Endothelial cell of umbilical vein (primary cell): ENCODE results near the gene HOXC13. TPM values are rescaled to one million over a fixed set of nuclear protein-coding genes. Genes with fewer than 3 reads are reported as not detected.

Experiments used
- BruUV-seq: library from RNA; stranded (reverse); fragments of 400-500 nt; replicated peaks from 2 replicates; lab custom pipeline; 2021; lab: Mats Ljungman, UMichigan
- CTCF ChIA-PET: fragments of 300-600, 350-600 bp; sonication (Branson Sonifier 250); formaldehyde crosslinking; loops from one replicate; lab custom pipeline; 2021; ENCODE audit warnings: antibody characterized with exemption, inconsistent platforms; lab: Charles Lee
- POLR2A ChIA-PET: fragments of 300-600, 350-600 bp; sonication (Branson Sonifier 250); formaldehyde crosslinking; loops from one replicate; lab custom pipeline; 2021; ENCODE audit warnings: antibody characterized with exemption, inconsistent platforms; lab: Charles Lee
- DNase-seq: peaks from one replicate; pipeline ENCODE4 v3.0.0-alpha.2; 2011; ENCODE audit warnings: low read depth, low spot score
- FAIRE-seq: peaks from 2 replicates; lab custom pipeline; 2011; peaks lifted over from hg19 to GRCh38; lab: Jason Lieb, UNC
- H2AFZ ChIP-seq: 2 replicates; pipeline ENCODE4 v1.6.0; 2012; ENCODE audit warnings: low read depth, low read length, control low read depth, inconsistent platforms
- H3K27ac ChIP-seq: 2 replicates; pipeline ENCODE4 v1.5.1; 2011; ENCODE audit warnings: low read depth, mild to moderate bottlenecking, control low read depth, low read length, moderate library complexity; ENCODE audit not compliant: insufficient read depth
- H3K27me3 ChIP-seq, 2 experiments: 2 replicates each; pipeline versions ENCODE4 v1.6.0 to v1.6.1; 2011; ENCODE audit warnings: low read length in 2 of 2, mixed read lengths in 1 of 2; ENCODE audit not compliant: control insufficient read depth in 2 of 2, insufficient read depth in 2 of 2
- H3K36me3 ChIP-seq, 2 experiments: 2 replicates in 1 of 2; 3 replicates in 1 of 2; pipeline ENCODE4 v1.5.1; 2011; ENCODE audit warnings: low read length in 2 of 2, mild to moderate bottlenecking in 1 of 2, moderate library complexity in 1 of 2; ENCODE audit not compliant: control insufficient read depth in 2 of 2, insufficient read depth in 2 of 2; ENCODE audit errors: extremely low read depth in 1 of 2
- H3K4me1 ChIP-seq: 3 replicates; pipeline ENCODE4 v1.5.1; 2011; ENCODE audit warnings: mild to moderate bottlenecking, low read length; ENCODE audit not compliant: control insufficient read depth, insufficient read depth; ENCODE audit errors: extremely low read depth
- H3K4me2 ChIP-seq: 2 replicates; pipeline ENCODE4 v1.6.1; 2011; ENCODE audit warnings: low read length, control low read depth, mixed read lengths; ENCODE audit not compliant: insufficient read depth
- H3K4me3 ChIP-seq, 3 experiments: fragments of 200-600 bp in 1 of 3; sonication (generic), shearing (Covaris generic) in 1 of 3; replicated peaks in 1 of 3; 2 replicates each; pipeline ENCODE4 v1.5.1; 2011 to 2016; ENCODE audit warnings: control low read depth in 3 of 3, low read length in 3 of 3, mild to moderate bottlenecking in 2 of 3, inconsistent platforms in 1 of 3, low read depth in 1 of 3, moderate library complexity in 1 of 3; ENCODE audit not compliant: insufficient read depth in 1 of 3
- H3K79me2 ChIP-seq: 2 replicates; pipeline ENCODE4 v1.6.0; 2012; ENCODE audit warnings: low read length, inconsistent platforms; ENCODE audit not compliant: control insufficient read depth, insufficient read depth
- H3K9ac ChIP-seq: replicated peaks from 2 replicates; pipeline ENCODE3; 2011; ENCODE audit warnings: low read length, control low read depth; ENCODE audit not compliant: insufficient read depth; ENCODE audit errors: extremely low read depth
- H3K9me1 ChIP-seq: replicated peaks from 3 replicates; pipeline ENCODE4 v1.6.0; 2011; ENCODE audit warnings: mild to moderate bottlenecking, low read length; ENCODE audit not compliant: control insufficient read depth, insufficient read depth; ENCODE audit errors: extremely low read depth
- H3K9me3 ChIP-seq: replicated peaks from 2 replicates; pipeline ENCODE4 v1.5.1; 2012; ENCODE audit warnings: low read length, inconsistent platforms; ENCODE audit not compliant: control insufficient read depth, insufficient read depth
- H4K20me1 ChIP-seq: replicated peaks from 2 replicates; pipeline ENCODE3; 2011; ENCODE audit warnings: mild to moderate bottlenecking, low read length; ENCODE audit not compliant: control insufficient read depth, insufficient read depth; ENCODE audit errors: extremely low read depth
- EZH2 ChIP-seq: IDR thresholded peaks from 2 replicates; pipeline ENCODE4 v1.6.1; 2012; ENCODE audit warnings: borderline replicate concordance, low read depth, mild to moderate bottlenecking, moderate library complexity, low read length, inconsistent platforms; ENCODE audit not compliant: severe bottlenecking
- FOS ChIP-seq: IDR thresholded peaks from 2 replicates; pipeline ENCODE4 v1.6.1; 2011; ENCODE audit warnings: mild to moderate bottlenecking, low read length, moderate library complexity, borderline replicate concordance; ENCODE audit not compliant: insufficient read depth
- POLR2A ChIP-seq: IDR thresholded peaks from 2 replicates; pipeline ENCODE4 v1.6.1; 2012; ENCODE audit warnings: low read depth, mild to moderate bottlenecking, control low read depth, low read length
- dilution Hi-C: fragments of 300-500 bp; cut with MboI; formaldehyde crosslinking; loops from one replicate; pipeline ENCODE4 v1.15.0; 2019; ENCODE audit warnings: low sequenced_read_pairs; ENCODE audit not compliant: extremely low pct_ligation_motif_present
- intact Hi-C: fragments of 100-400 bp; cut with micrococcal nuclease; formaldehyde crosslinking; loops from one replicate; pipeline ENCODE4 v1.10.0; 2022
- polyA plus RNA-seq, 4 experiments: library from polyadenylated mRNA; depleted of rRNA in 3 of 4; stranded (reverse) in 3 of 4; unstranded in 1 of 4; fragments of >200 nt; gene quantifications; 2 replicates each; pipeline versions ENCODE4 v1.2.1 to v1.2.3, GENCODE V29; 2011 to 2012; ENCODE audit warnings: missing spikeins in 1 of 4
- total RNA-seq: library from RNA; stranded (reverse); gene quantifications from 2 replicates; pipeline ENCODE4 v1.2.3, GENCODE V29; 2021
- TF ChIP-seq, protein P1 (sequence below): IDR thresholded peaks from 2 replicates; pipeline ENCODE4 v1.6.1; 2011; ENCODE audit not compliant: insufficient read depth, insufficient read length
- TF ChIP-seq, protein P2 (sequence below), 2 donors: IDR thresholded peaks; 1 replicate in 1 of 2; 2 replicates in 1 of 2; pipeline ENCODE4 v1.5.1; 2011; ENCODE audit warnings: low read length in 2 of 2, mild to moderate bottlenecking in 2 of 2, moderate library complexity in 2 of 2, control low read depth in 1 of 2, inconsistent platforms in 1 of 2, low read depth in 1 of 2; ENCODE audit not compliant: insufficient read depth in 1 of 2; ENCODE audit errors: extremely low read depth in 1 of 2

HOXC13 gene
- total and polyA plus RNA-seq, 2 donors (not counting 3 experiments of a cell fraction or from before 2014, with no cell fraction given), result not detected

- dilution Hi-C loops (no loop called here), intact Hi-C loops (no loop called here)
- Histone ChIP-seq H3K4me2 (no peak overlapping the region), H3K4me3 (no peak overlapping the region), H3K27me3 (peaks cover 92 to 98% of the 10 kb centered on the region in 2 experiments), H3K9me3 (no peaks in the 10 kb centered on the region), H4K20me1 (no peaks in the 10 kb centered on the region), H3K4me1 (no peaks in the 10 kb centered on the region), H3K9me1 (no peaks in the 10 kb centered on the region), H3K27ac (no peak overlapping the region), H3K36me3 (no peaks in the 10 kb centered on the region), H3K9ac (no peak overlapping the region), H3K79me2 (no peaks in the 10 kb centered on the region), H2AFZ (no peak overlapping the region)
- DNase-seq, result no peak
- no peak for TF ChIP-seq EZH2
- TF ChIP-seq, protein P1, sequence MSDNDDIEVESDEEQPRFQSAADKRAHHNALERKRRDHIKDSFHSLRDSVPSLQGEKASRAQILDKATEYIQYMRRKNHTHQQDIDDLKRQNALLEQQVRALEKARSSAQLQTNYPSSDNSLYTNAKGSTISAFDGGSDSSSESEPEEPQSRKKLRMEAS, result no peak
- no peak for TF ChIP-seq POLR2A
- TF ChIP-seq FOS, result no peak
- TF ChIP-seq, protein P2, sequence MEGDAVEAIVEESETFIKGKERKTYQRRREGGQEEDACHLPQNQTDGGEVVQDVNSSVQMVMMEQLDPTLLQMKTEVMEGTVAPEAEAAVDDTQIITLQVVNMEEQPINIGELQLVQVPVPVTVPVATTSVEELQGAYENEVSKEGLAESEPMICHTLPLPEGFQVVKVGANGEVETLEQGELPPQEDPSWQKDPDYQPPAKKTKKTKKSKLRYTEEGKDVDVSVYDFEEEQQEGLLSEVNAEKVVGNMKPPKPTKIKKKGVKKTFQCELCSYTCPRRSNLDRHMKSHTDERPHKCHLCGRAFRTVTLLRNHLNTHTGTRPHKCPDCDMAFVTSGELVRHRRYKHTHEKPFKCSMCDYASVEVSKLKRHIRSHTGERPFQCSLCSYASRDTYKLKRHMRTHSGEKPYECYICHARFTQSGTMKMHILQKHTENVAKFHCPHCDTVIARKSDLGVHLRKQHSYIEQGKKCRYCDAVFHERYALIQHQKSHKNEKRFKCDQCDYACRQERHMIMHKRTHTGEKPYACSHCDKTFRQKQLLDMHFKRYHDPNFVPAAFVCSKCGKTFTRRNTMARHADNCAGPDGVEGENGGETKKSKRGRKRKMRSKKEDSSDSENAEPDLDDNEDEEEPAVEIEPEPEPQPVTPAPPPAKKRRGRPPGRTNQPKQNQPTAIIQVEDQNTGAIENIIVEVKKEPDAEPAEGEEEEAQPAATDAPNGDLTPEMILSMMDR (IDR thresholded peaks at IDR 0.05; ENCODE audit: extremely low read depth in 1 of 2, insufficient read depth in 1 of 2, low read depth in 1 of 2, low read length in 2 of 2), result no peak
- CTCF ChIA-PET, result interaction anchor here (1.2 to 4.3 kb wide), 3 partner anchors 9 to 39 kb away, joined by 3 to 24 read pairs (median 9); partner anchors contain the start of gene HOXC10
- FAIRE-seq, result no peak
- POLR2A ChIA-PET, result no interaction called here
- BruUV-seq, result no TSS peak
Observed at GRCh38 chr12:53993162-53994008, 54.8 kb downstream of the HOXC13 start.
